ENCODE data around the gene TNFSF18.

TNFSF18 gene

DNA sequence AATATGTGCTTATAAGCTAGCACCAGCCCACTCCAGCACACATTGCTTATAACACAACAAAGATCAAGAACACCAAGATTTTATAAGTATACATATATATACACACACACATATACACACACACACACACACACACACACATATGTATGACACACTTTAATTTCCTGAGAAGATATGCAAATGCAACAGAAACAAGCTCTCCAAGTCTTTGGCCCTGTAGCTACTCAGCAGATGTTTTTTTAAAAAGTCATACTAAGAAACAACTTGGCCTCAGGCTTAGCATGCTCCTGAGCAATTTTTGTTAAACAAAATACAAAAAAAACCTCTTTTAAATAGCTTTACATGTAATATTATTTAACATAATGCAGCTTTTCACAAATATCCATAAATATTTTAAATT lies 11.1 kb downstream of the TNFSF18 start:
- no peak for DNase-seq (ENCODE audit: low read depth in 1 of 2, low spot score in 1 of 2)

DNA sequence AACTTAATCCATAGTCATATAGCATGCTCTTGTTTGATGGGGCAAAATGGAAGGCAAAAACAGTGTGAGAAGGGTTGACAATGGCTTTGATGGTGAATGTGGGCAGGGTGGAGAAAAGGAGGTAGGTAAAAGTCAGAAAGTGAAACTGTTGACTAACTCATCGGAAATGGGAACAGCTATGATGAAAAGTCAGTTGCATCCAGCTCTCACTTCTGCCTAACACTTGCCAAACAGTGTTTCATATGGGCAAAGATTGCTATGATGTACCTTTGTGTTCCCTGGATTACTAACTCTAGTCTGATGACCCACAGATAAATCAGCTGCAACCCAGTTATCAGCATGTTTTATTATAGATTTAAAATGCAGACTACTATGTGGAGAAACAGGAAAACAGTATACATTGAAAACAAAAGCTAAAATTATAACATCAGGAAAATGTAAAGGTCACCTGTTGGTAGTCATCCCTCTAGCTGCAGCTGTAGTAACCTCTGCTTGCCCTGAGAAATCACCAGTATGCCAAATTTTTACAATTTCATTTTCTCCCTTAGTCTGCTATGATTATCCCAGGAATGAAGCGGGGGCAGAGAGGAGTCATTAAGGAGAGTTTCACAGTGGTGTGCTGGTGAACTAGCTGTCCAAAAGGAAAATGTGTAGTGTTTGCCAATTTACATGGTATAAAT lies 11.7 kb downstream of the TNFSF18 start:
- DNase-seq (ENCODE audit: low read depth in 1 of 2, low spot score in 1 of 2) = no peak

DNA sequence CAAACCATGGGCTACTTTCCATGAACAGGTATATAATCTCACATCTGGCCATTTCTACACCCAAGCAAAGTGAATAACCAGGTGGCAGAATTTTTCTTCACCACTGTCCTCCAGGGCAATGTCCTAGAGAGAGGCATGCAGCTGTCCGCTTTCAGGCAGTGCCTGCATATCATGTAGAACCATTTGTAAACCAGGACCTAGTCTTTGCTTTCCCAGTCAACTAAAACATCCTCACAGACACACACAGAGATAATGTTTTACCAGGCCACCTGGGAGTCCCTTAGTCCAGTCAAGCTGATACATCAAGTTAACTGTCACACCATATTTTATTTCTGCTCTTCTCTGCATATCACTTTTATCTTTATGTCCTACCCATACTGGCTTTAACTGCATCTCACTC lies 26.2 kb downstream of the TNFSF18 start:
- DNase-seq (ENCODE audit: low read depth in 1 of 2, low spot score in 1 of 2) = no peak

DNA sequence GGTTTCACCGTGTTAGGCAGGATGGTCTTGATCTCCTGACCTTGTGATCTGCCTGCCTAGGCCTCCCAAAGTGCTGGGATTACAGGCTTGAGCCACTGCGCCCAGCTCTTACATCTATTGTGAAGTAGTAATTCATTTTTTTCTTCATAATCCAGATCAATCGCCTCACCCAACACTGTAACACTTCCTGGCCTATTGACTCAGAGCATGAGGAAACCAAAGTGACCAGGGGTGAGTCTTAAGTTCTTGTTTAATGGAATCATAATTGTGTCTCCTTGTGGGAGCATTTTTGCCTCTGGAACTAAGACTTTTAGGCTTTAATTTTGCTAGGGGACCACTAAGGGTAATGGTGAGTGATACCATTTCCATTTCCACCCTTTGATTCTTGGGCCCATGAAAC lies 27.4 kb downstream of the TNFSF18 start:
- DNase-seq (ENCODE audit: low read depth in 1 of 2, low spot score in 1 of 2) = no peak

DNA sequence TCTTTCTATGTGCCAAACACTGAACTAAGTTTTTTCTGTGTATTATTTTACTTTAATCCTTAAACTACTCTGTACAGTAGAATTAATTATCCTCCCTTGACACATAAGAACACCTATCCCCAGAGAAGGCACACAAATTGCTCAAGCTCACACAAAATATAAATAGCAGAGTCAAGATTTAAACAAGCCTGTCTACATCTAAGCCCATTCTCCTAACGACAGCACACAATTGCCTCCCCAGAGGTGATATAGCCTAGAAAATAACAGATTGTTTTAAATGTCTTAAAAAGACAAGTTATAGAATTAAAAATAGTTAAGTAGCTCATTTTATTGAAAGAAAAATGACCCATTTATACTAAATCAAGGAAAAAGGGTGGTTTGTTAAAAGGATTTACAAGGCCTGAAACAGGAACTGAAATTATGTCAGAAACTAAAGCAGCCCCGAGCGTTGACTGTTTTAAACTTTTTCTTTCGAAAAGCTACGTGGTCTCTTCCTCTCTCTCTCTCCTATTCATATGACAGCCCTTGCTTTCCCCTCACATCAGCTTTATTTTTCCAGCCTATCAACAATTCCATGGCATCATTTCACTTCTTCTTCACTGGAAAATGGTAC lies 30.5 kb downstream of the TNFSF18 start:
- DNase-seq (ENCODE audit: low read depth in 1 of 2, low spot score in 1 of 2) = no peak

DNA sequence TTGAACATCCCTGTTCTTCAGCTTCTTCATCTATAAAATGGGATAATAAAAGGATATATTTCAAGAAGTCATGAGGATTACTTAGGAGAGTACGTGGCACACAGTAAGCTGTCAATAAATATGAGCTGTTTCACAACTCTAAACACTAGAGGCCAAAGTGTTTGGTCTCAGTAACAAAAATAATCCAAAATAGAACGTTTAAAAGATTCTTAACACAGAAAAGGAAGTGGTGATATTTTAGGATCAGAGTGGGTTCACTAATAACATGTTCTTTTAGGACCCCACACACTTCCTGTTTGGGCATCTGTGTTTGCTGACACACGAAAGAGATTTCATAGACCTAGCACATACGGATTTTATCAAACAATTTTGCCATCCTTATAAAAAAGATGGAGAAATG lies 32.9 kb downstream of the TNFSF18 start:
- no peak for DNase-seq (ENCODE audit: low read depth in 1 of 2, low spot score in 1 of 2)

DNA sequence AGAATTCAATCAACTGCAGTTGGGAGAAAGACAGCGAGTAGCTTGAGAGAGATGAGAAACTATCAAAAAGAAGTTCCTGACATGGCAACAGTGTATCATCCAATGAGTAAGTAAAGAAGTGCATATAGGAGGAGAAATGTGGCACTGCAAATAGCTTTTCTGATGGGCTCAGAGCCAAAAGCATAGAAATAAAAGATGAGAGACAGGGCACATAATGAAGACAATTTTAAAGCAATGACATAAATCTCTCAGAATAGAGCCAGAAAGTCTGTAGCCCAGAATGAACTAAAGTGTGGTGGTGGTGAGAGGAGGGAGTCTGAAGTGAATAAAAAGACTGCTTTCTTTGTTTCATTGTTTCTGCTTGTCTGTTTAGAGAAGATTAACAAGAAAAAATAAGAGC lies 34.3 kb downstream of the TNFSF18 start:
- DNase-seq (ENCODE audit: low read depth in 1 of 2, low spot score in 1 of 2) = no peak

DNA sequence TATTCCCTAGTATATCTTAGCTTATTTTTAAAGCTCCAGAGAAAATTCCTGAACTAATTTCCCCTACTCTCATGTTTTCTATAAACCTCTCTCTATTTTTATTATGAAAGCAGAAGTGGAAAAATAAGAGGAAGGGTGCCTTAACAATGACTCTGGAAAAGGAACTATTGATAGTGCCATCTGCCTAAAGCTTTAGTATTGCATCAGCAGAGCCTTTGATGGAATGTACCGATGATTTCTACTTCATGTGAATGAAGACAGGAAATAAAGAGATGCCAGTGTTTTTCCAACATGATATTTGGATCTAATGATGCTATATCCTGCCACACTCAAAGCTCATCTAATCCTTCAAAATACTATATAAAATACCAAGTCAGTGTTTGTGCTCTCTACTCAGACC lies 35.1 kb downstream of the TNFSF18 start:
- DNase-seq (ENCODE audit: low read depth in 1 of 2, low spot score in 1 of 2) = no peak

DNA sequence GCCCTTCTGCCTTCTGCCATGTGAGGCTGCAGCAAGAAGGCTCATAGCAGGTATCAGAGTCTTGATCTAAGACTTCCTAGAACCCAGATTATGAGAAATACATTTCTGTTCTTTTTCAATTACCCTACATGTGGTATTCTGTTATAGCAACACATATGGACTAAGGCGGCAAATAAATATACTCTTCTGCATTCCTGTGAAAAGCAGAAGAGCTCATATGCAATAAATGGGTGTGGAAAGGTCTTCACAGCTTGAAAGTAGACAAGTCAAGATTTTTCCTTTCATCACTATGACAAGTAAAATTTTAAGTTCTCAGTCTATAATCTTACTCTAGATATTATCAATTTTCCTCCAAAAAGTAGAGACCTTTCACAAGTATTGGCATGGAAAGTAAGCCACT lies 36.6 kb downstream of the TNFSF18 start:
- DNase-seq (ENCODE audit: low read depth in 1 of 2, low spot score in 1 of 2) = no peak

DNA sequence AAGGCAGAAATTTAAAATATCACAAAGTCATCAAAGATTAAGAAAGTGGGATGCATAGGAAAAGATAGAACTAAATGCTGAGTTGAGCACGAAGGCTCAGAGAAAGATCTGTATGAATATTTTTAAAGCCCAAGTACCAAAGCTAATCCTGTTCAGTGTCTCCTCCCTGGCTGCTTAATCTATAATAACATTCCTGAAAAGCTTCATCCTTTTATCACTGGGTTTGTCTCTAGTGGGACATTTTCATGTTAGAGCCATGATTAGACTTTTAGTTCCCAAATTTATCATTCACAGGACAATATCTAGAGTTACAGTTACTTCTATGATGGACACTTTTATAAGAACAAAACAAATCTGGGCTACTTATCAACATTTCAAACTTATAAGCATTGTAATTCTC lies 38.6 kb downstream of the TNFSF18 start:
- no peak for DNase-seq (ENCODE audit: low read depth in 1 of 2, low spot score in 1 of 2)

DNA sequence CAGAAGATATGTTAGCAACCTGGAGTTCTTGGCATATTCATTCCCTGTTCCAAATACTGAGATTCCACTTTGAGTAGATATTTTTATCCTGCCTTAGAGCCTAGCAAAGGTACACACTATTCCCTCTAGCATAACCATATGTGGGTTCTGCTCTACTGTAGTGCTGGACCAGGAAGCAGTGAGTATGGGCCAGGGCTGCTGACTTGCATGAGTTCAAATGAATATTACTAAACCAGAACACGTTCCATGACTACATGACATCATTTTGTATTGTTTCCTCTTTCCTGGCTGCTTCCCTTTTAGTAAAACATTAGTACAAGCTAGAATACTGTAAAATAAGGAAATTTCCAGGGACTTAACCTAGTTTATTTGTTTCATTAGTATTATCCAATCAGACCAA lies 41.1 kb downstream of the TNFSF18 start:
- DNase-seq (ENCODE audit: low read depth in 1 of 2, low spot score in 1 of 2) = no peak

DNA sequence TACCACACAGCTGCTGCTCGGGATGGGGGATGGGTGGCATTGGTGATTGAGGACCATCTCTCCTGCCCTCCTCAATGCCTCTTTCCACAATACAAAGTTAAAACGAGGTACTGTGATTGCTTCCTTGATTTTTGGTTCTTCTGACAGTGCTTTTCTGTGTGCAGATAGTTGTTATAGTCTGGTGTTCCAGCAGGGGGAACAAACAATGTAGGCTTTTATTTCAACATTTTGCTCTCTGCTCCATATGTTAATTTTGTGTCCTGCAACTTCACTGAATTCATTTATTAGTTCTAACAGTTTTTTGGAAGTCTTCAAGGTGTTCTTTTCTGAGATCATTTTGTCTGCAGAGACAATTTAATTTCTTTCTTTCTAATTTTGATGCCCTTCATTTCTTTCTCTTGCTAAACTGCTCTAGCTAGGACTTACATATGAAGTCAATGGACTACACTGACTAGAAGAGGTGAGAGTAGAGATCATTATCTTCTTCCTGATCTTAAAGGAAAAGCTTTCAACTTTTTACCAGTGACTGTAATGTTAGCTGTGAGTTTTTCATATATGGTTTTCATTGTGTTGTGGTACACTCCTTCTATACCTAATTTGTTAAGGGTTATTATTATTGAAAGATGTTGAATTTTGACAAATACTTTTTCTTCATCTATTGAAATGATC lies 45.4 kb downstream of the TNFSF18 start:
- no peak for DNase-seq (ENCODE audit: low read depth in 1 of 2, low spot score in 1 of 2)

DNA sequence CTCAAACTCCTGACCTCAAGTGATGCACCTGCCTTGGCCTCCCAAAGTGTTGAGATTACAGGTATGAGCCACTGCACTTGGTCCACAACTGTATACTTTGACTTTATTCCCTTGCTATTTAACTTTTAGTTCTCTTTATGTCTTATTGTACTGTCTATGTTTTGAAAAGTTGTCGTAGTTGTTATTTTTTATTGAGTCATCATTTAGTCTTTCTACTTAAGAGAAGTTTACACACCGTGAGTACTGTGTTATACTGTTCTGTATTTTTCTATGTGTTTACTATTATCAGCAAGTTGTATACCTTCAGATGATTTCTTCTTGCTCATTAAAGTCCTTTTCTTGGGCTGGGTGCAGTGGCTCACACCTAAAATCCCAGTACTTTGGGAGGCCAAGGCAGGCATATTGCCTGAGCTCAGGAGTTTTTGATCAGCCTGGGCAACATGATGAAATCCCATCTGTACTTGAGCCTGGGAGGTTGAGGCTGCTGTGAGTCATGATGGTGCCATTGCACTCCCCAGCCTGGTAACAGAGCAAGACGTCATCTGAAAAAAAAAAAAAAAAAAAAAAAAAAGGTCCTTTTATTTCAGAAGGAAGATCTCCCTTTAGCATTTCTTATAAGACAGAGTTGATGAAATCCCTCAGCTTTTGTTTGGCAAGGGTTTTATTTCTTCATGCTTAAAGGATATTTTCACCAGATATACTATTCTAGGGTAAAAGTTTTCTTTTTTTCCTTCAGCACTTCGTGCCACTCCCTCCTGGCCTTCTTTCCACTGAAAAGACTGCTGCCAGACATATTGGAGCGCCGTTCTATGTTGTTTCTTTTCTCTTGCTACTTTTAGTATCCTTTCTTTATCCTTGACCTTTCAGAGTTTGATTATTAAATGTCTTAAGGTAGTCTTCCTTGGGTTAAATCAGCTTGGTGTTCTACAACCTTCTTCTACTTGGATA lies 47.6 kb downstream of the TNFSF18 start:
- no peak for DNase-seq (ENCODE audit: low read depth in 1 of 2, low spot score in 1 of 2)

DNA sequence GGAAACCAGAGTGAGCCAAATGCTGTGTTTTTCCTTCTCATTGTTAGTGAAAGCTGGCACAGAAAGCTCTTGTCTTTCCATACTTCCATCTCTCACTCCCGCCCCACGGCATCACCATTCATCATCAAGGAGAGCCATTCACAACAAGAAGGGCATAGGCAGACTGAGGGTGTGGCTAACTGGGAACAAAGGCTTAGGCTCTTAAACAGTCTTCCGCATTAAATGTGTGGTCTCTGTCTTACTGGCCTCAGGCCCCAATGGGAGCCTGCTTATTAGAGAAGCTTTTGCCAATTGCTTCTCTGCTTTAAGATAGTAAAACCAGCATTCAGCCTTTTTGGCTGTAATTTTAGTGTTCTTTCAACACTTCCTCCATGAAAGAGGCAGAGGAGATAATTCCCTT lies 51.4 kb downstream of the TNFSF18 start:
- no peak for DNase-seq (ENCODE audit: low read depth in 1 of 2, low spot score in 1 of 2)

DNA sequence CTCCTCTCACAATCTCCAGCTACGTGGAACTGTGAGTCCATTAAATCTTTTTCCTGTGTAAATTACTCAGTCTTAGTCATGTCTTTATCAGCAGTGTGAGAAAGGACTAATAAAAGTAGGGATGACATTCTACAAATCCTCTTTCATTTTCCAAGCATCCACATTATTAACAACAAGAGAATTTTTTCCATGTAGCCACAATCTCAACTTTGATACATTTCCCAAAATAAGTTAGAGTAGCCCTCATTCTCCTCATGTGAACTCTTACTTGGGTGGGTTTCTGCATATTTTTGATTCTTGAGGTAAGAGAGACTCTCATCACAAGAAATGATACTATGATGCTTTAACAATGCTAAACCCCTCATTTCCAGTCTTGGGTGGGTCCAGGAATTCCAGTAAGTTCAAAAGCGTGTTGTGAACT lies 52.8 kb downstream of the TNFSF18 start:
- DNase-seq (ENCODE audit: low read depth in 1 of 2, low spot score in 1 of 2) = no peak

DNA sequence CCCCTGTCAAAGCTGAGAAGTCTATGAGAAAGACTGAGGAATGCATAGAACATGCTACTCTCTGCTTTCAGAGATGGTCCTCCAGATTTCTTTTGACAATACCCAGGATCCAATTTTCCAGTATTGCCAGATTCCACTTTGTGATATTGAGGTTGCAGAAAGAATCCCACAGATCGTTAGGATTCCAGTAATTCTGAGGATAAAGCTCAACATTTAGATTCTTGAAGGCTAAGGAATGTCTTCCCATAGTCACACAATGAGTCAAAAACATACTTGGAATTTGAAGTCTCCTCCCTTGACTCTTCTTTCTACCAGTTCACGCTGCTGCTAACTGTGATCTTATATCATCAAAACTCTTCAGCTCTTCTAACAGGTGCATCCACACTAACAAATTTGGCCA lies 57.1 kb downstream of the TNFSF18 start:
- no peak for DNase-seq (ENCODE audit: low read depth in 1 of 2, low spot score in 1 of 2)

DNA sequence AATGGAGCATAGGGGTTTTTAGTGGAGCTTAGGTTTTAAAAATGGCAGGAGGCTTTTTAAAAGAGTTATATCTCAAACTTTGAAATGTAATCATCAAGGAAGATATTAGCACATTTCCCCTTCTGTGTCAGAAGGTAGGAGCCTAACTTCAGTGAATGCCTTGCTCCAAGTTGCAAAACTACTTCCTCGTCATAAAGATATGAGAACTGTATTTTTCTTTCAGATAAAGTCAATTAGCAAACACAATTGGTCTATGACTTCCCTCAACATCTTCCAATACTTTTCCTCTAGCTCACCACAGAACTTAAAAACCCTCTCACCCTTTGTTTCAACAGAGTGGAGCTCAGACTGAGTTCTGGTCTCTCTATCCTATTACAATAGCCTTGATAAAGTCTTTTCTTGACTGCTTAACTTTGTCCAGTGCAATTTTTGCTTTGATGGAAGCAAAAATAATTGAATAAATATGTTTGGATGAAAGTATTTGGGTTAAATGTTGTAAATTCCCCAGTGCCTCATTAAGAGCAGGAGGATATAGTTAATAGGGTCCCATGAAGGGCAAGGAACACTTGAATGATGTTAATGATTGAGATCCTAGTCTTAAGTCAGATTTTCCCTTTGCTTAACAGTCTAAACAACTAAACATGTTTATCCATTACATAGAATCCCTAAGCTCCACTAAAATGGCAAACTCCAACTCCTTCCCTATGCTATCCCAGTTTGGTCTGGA lies 58.9 kb downstream of the TNFSF18 start:
- no peak for DNase-seq (ENCODE audit: low read depth in 1 of 2, low spot score in 1 of 2)

DNA sequence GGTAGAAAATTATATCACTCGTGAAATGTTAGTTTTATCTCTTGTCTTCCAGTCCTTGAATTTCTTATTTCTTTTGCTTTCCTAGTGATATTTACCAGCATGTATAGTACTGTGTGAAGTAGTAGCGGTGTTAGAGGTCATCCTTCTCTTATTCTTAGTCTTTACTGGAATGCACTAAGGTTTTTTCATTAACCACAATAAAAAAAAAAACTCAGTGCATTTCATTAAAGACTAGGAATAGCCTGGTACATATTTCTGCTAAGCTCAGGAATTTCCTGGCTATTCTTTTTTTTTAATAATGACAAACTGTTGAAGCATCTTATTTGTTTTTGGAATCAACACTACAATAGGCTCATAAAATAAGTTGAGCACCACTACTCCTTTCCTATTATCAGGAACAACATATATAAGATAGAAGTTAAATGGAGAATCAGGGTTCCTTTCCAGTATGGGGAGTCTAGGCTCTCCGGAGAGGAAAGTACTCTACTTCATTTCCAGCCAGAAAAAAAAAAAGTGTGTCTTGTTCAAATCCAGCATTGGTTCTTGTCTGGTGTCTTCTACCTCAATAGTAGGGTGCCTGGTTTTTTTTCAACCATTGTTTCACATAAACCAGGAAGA lies 60.0 kb downstream of the TNFSF18 start:
- no peak for DNase-seq (ENCODE audit: low read depth in 1 of 2, low spot score in 1 of 2)

Data from activated CD4-positive, alpha-beta T cell treated with anti-CD3 and anti-CD28 coated beads, Interleukin-2, amount 50 U/mL, for 24 hours (primary cell).